ENCODE data around the gene TTBK2.

The TTBK2 gene

DNA sequence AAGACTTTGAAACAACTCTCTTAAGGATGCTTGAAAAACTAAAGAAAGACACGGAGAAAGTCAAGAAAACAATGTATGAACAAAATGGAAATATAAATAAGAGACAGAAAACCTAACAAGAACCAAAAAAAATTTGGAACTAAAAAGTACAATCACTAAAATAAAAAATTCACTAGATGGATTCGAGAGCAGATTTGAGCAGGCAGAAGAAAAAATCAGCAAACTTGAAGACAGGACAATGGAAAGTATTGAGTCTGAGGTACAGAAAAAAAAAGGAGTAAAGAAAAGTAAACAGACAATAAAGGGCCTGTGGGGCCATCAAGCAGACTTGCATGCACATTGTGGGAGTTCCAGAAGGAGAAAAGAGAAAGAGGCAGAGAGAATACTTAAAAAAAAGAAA lies 170.3 kb downstream of the TTBK2 start:
- DNase-seq, result no peak

DNA sequence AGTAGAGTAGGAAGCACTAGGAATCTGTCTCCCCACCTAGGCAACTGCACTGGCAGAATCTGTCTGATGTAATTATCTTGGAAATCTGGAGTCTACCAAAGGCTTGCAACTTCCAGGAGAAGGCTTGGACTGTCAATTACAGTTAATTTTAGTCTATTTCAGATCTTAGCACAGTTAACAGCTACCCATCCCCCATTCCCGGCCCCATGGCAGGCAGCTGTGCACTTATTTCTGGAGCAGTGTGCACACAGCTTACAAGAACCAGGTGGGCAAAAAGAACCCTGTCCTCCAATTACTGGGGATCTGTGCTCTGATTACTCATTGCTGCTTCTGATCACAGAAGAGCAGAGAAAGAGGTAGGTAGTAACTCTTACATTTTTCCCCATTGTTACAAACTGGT lies 171.3 kb downstream of the TTBK2 start:
- DNase-seq, result no peak

DNA sequence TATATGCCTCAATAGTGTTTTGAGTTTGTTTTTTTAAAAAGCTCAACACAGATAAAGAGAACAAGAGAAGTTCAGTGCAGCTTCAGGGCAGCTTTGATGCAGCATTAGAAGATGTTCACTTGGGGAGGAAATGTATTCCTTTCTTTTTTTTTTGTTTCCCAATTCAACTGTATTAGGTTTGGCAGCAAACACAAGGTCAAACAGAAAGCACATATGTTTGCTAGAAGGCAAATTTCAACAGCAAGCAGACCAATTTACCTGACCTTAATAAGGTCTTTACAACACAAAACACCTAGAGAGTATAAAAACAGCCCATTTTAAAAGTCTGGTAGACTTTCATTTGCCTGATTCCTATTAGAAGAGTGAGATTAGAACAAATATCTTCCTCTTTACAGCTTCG lies 176.4 kb downstream of the TTBK2 start:
- DNase-seq, result no peak

DNA sequence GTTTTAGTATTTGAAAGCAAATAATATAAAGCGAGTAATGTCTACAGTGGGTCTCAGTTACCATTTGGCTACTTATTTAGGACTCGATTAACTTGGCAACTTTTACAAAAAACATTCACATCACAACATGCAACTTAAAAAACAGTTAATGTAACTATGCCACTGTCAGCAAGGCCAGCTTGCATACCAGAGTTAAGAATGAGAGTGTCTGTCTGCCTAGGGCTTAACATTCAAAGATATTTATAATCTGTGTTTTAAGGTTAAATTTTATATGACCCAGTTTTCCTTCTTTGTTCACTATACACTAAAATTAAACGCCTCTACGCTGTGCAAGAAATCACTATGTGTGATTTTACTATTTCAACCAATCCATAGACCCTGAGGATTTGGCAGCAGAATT lies 178.4 kb downstream of the TTBK2 start:
- no peak for DNase-seq

DNA sequence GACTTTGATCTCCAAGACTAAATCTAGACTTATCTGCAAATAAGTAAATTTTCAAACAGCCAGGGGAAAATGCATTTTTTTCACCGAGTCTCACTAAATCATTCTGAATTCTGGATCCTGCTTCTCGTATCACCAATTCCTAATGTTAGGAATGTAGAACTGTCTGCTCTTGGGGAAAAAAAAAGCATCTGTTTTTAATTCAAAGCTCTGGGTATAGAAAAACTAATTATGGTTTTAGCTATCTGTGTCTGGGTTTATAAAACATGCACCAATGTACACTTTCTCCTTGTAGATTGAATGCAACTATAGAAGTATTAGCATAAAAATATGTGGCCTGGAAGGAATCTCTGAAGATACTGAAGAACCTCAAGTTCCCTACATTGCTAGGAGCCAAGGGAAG lies 178.9 kb downstream of the TTBK2 start:
- DNase-seq, result no peak

DNA sequence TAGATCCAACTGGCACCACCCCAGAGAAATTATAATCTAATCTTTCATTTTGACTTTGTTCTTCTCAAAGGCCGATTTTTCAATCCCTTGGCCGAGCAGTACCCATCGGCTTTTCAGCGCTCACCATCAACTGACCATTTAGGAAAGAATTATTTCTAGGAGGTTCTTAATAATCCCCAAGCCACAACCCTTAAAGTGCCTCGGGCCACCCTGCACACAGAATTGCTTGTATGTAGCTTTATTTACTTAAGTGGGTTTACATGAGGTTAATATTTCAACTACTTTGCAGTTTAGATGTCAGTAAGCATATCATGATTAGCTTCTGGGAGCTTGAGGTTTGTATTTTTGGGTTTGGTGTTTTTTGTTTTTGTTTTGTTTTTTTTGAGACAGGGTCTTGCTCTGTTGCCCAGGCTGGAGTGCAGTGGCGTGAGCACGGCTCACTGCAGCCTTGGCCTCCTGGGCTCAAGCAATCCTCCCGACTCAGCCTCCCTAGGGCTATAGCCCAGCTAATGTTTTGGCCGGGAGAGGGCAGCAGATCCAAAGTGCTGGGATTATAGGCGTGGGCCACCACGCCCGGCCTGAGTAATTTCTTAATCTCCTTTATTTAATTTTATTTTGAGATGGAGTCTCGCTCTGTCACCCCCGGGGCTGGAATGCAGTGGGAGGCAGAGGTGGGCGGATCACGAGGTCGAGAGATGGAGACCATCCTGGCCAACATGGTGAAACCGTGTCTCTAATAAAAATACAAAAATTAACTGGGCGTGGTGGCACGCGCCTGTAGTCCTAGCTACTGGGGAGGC lies 182.8 kb downstream of the TTBK2 start:
- no peak for DNase-seq

DNA sequence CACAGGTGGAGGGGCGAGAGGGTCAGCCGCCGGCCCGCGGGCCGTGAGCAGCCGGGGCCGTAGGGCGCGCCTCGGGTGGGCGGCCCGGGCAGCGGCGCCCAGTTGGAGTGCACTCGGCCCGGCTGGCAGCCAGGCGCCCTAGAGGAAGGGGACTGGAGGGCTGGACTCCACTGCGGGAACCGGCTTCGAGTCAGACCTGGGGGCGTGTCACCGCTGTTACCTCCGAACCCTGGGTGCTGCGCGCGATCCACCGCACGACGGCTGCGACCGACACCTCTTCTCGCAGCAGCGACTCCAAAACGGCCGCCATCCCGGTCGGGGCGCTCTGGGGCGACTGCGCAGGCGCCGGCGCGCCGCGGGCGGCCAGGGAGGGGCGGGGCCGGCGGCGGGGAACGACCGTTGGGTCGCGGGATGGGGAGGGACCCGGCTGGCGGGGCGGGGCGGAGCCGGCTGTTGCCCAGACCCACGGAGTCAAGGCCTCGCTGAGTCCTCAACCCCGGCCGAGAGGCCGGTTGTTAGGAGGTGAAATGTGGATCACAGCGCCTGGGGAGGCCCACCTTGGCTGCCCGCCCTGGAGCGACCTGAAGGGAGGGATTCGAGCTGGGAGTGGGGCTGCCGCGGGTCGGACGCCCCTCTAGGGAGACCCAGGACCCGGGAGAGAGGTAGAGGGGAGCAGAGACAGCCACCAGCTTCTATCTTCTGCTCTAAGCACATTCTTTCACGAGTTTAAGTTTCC lies 183.6 kb downstream of the TTBK2 start, which contains the start of gene CDAN1:
TSS of gene CDAN1 (minus strand) at position 336 of the 736 bp plus-strand sequence. CDS start at position 310, 26 bp downstream.
- peak; percentile 93 for DNase-seq

DNA sequence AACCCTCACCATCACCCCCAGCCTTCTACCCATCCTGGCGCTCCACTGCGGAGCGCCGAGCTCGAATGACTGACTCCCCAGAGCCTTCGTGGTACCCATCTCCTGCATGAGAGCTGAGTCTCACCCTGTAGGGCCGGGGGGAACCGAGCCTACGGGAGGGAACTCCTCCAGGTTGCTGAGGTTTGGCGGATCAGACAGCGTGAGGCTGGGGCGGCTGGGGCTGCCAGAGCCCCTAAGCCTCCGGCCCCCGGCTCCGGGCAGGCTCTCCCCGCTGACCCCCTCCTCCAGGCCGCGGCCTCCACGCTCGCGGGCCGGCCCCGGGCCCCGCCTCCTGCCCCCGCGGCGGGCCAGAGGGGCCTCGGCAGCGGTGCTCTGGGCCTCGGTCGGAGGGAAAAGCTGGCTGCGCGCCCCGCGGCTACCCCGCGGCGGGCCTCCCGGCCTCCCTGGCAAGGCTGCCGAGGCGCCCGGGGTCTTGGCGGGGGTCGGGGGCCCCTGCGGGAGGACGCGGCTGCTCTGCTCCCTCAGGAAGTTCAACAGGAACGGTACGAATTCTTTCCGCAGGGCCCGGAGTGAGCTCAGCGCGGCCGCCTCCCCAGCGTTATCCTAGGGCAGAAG lies 184.3 kb downstream of the TTBK2 start:
- no peak for DNase-seq

DNA sequence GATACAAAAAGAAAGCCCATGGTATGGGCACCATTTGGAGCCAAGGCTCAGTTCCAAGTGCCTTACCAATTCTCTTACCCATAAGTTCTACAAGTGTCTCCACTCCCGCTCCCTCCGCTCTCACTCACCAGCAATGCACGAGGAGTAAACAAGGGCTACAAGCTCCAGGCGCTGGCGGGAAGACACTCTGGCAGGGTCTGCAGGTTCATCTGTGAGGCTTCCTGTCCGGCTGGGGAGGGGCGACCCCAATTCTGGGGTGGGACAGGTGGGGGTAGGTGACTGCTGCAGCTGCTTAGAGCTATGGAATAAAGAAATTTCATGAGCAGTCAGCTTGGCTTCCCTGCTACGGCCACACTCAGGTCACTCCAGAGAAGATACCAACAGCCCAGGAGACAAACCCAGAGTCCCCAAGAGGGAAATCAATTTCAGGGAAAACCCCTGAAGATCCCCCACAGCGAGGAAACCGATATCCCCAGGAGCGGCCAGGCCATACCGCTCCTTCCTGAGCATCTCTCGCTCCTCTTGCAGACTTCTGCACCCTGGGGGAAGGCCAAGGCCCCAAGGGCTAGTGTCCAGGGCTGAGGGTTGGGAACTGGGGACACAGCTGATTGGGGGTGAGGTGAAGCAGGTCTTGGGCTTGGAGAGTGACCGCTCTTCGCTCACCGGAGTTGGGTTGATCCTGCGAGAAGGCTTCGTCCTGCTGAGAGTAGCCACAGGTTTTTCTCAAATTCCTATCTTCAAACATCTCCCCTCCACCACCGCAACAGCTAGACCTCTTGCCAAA lies 185.0 kb downstream of the TTBK2 start:
- no peak for DNase-seq

DNA sequence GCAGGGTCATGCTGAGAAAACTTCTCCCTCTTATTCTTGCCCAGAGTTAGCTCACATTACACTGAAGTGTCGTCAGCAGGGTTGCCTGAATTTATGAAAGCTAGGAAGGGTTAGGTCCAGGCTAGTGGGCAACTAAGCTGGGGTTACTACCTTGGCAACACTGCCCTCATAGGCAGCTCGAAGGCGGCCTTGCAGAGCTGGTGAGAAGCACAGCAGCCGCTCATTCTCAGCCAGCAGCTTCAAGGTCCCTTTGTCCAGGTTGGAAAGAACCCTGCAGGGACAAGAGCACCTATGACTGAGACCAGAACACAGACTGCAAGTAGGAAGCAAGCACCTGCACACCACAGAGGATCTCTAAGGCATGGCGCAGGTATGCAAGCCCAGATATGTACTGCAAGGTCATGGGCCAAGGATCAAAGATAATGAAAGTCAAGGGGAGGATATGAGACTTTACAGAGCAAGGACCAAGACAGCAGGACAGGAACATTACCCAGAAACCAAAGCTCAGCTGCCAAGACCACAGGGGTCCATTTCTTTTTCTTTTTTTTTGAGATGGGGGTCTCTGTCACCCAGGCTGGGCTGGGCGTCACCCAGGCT lies 186.4 kb downstream of the TTBK2 start:
- no peak for DNase-seq

DNA sequence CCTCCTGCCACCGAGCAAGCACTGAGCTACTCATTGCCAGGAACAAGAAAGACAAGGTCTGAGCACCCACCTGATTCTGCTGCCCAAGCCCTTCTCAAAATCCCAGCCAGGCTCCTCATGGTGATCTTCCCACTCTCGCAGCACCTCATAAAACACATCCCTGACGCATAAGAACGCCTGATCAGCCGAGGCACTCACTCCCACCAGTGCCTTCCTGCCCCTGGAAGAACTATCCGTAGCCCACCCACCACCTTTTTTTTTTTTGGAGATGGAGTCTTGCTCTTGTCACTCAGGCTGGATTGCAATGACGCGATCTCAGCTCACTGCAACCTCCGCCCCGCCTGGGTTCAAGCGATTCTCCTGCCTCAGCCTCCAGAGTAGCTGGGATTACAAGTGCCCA lies 187.6 kb downstream of the TTBK2 start:
- DNase-seq, result no peak

DNA sequence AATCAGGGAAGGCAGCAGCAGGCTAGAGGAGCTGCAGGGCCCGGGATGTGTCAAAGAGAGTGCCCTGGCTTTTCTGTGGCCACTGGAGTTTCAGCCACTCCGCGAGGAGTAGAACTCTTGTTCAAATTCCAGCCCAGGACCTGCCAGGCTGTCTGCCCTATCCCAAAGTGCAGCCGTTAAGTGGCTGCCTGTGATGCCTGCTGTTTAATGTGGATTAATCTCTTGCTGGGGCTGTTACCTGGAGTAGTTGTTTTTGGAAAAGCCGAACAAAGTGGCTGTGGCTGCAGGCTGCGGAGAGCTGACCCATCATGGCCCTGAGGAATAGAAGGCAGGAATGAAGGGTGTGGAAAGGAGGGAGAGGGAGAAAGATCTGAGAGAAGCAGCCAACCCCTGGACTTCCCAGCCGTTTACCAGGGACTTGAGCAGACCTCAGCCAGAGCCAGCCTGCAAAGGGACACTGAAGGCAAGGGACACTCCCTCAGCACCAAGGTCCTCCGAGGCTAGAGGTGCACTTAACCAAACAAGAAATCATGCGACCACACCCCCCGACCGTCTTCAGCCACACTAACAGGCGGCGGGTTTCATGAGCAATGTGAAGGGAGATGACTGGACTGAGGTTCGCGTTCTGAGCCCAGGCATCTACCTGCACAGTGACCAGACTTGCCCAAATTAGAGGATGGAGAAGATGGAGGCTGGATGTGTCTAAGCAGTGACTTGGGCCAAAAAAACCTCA lies 188.3 kb downstream of the TTBK2 start:
- DNase-seq, result no peak

DNA sequence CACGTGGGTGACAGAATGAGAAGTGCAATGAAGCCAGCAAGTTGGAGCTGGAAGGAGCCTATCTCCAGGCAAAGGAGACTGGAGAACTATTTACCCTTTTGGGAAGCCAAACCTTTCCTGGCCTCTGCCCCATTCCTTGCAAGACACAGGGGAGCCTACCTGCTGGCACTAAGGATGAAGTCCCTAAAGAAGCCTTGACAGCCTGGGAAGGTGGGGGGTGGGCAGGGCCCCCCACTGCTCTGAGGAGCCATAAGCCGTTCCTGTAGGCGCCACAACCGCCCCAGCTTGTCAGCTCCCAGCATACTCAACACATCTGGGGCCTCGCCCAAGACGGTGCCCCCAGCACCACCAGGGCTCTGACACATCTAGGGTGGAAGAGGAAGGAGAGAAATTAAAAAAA lies 189.1 kb downstream of the TTBK2 start:
- no peak for DNase-seq

DNA sequence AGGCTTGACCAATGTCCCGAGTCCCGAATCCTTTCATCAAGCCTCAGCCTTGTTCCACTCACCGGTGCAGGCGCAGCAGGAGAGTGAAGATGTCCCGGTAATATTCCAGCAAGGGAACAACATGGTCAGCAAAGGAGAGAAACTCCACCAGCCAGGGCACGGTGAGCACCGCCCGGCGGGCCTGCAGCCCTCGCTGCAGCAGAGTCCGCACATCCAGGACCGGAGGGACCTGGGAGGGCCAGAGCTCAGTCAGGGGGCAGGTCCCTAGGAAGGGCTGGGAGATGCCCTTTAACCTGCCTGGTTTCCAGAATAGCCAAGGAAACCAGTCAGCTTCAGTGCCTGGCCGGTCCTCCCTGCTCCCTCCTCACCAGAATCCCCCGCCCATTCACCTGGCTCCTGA lies 190.0 kb downstream of the TTBK2 start:
- no peak for DNase-seq

DNA sequence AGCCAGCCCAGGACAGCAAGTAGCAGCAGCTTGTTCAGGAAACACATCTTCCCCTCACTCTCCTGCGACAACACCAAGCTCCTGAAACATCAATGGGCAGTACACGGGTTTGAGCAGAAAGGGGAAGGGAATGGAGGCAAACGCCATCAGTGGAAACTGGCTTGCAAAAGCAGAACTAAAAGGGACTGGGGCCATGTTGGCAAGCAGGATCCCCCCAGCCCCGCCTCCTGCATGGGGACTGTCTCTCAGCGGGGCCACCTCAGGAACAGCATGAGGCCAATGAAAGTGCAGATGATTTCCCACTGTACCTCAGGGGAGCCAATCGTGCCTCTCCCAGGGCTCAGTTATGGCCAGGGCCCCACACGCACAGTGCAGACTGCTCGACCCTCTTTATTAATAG lies 190.4 kb downstream of the TTBK2 start:
- no peak for DNase-seq

DNA sequence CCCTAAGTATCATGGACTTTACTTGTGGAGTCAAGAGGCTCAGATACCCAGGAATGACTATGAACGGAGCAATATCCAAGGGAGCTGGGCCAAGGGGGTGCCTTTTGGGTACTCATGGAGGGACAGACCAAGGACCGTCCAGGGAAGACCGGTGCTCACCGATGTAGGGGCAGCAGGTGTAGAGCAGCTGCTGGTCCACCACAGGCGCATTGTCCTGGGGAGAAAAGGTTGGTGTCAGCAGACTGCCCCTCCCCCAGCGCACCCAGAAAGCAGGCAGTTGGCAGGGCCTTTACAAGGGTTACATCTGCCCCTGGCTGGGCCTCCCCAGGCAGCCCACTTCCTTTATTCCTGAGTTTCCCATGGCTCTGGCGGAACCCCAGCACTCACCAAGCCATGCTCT lies 191.2 kb downstream of the TTBK2 start:
- no peak for DNase-seq

DNA sequence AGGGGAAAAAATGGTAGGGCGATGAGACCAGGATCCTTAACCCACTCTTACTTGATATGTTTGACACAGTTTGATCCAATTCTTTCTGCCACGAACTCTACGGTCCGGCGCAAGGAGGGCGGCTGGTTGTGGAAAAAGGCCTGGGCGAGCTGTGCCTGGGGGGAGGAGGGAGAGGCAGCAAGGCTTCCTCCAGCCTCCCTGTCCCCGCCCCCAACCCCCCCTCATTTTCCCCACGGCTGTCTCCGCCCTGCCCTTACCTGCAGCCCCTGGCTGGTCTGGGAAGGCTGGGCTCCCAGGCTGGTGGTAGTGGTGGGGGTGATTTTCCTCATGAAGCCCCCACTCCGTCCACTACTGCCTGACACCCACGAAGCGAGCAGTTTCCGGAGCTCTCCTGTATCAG lies 191.6 kb downstream of the TTBK2 start:
- no peak for DNase-seq

DNA sequence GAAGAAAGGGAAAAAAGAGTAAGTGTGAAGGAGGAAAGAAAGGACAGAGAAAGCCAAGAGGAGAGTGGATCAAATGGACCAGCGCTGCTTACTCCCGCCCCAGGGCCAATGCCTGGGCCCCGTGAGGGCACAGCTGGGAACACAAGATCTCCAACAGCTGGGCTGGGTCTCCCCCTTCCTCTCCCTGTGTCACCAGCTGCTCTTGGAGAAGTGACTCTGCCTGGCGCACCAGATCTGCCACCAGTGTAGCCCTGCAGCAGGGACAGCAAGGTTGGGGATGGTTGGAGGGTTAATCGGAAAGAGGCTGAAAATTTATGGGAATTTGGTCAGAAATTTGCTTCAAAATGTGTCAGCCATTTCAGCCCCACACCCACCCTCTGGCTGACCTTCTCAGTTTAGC lies 192.0 kb downstream of the TTBK2 start:
- no peak for DNase-seq

DNA sequence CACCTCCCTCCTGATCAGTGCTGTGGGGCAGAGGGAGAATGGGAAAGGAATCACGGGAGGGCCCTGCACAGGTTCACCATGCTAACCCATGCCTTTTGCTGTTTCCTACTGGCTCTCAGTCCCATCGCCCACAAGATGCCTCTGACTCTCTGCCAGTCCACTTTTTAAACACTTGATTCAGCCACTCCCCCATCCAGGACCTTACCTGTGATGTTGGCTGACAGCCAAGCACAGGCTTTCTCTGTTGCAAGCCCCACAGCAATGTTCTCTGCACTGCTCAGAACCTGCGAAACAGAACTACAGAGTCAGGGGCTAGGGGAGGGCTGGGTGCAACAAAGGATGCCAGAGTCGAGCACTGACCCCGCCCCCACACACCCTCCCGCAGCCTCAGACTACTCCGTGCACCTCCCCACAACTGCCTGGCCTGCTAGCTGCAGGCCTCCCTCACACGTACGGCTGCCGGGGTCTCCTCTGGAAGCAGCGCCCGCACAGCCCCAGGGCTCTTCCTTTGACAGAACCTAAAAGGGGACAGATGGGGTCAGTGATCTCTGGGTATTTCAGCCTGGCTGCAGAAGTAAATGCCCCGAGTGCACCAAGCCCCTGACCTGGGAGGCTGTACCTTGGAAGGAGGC lies 192.7 kb downstream of the TTBK2 start:
- no peak for DNase-seq

DNA sequence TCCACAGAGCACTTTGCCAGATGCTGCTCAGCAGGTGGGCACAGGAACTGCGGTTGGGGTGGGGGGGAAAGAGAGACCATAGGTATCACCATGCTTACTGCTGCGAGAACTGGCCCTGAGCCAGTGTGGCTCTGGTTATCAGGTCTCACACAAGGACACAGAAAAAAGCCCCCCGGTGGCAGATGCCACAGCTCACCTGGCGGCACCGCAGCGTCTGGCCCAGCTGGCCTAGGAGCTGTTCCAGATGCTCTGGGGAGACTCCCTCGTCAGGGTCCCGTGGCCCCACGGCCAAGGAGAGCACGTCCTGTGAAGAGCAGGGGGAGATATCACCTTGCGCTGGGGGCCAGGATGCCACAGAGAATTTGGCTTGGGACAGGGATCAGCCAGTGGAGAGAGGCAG lies 194.5 kb downstream of the TTBK2 start:
- DNase-seq, result no peak

DNA sequence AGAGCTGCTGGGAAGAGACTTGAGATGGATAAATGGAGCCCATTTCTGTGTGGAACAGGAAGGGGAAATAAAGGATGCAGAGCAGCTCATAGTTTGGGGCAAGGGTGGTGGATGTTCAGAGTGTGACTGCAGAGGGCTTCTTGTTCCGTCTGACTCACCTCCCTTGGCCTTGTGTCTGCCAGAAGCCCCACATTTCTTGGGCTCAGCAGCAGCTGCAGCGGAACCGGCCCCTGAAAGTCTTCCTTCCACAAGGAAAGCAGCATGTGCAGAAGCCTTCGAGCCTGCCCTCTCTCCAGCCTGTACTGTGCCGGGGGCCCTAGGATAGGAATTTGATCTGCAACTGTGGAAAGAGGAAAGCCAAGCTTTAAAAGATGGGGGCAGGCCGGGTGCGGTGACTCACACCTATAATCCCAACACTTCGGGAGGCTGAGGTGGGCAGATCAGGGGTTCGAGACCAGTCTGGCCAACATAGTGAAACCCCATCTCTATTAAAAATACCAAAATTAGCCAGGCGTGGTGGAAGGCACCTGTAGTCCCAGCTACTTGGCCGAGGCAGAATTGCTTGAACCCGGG lies 195.2 kb downstream of the TTBK2 start:
- DNase-seq, result no peak
